Keratinocyte (primary cell): Measurements from ENCODE around the gene LAMC3.

ENCODE experiments used
- EZH2 ChIP-seq: IDR thresholded peaks from one replicate; pipeline ENCODE4 v1.6.1; 2012; ENCODE audit warnings: inconsistent platforms, mild to moderate bottlenecking, low read length, moderate library complexity
- TF ChIP-seq, protein P1 (sequence below), 3 experiments: IDR thresholded peaks in 1 of 3; conservative IDR thresholded peaks in 1 of 3; optimal IDR thresholded peaks in 1 of 3; 2 replicates in 2 of 3; 3 replicates in 1 of 3; pipeline versions ENCODE3 to v1.5.1; 2011; ENCODE audit warnings: low read length in 3 of 3, mild to moderate bottlenecking in 3 of 3, moderate library complexity in 2 of 3, control low read depth in 1 of 3, inconsistent platforms in 1 of 3; ENCODE audit not compliant: insufficient read depth in 2 of 3; ENCODE audit errors: extremely low read depth in 1 of 3

GRCh38 chr9:131019388-131020239, 10.6 kb downstream of the LAMC3 start:
- TF ChIP-seq, protein P1, sequence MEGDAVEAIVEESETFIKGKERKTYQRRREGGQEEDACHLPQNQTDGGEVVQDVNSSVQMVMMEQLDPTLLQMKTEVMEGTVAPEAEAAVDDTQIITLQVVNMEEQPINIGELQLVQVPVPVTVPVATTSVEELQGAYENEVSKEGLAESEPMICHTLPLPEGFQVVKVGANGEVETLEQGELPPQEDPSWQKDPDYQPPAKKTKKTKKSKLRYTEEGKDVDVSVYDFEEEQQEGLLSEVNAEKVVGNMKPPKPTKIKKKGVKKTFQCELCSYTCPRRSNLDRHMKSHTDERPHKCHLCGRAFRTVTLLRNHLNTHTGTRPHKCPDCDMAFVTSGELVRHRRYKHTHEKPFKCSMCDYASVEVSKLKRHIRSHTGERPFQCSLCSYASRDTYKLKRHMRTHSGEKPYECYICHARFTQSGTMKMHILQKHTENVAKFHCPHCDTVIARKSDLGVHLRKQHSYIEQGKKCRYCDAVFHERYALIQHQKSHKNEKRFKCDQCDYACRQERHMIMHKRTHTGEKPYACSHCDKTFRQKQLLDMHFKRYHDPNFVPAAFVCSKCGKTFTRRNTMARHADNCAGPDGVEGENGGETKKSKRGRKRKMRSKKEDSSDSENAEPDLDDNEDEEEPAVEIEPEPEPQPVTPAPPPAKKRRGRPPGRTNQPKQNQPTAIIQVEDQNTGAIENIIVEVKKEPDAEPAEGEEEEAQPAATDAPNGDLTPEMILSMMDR (optimal IDR thresholded peaks at IDR 0.05 in 1 of 3, IDR thresholded peaks at IDR 0.05 in 1 of 3, conservative IDR thresholded peaks at IDR 0.05 in 1 of 3; ENCODE audit: extremely low read depth in 1 of 3, insufficient read depth in 2 of 3, low read length in 3 of 3) = no peak
- no peak for TF ChIP-seq EZH2
